Epithelial cell of proximal tubule (primary cell): ENCODE results near the gene IGSF6. TPM values are rescaled to one million over a fixed set of nuclear protein-coding genes. Genes with fewer than 3 reads are reported as not detected.

ENCODE experiments used
- DNase-seq: peaks from one replicate; pipeline ENCODE4 v3.0.0-alpha.2; 2011; ENCODE audit warnings: low read depth
- H3K4me3 ChIP-seq: 2 replicates; pipeline ENCODE4 v1.5.1; 2011; ENCODE audit warnings: low read depth, mild to moderate bottlenecking, low read length
- CTCF ChIP-seq: conservative IDR thresholded peaks from 2 replicates; pipeline ENCODE4 v1.5.1; 2012; ENCODE audit warnings: low read depth, mild to moderate bottlenecking, low read length
- total RNA-seq: library from RNA; depleted of rRNA; stranded (reverse); fragments of >200 nt; gene quantifications from 2 replicates; pipeline ENCODE4 v1.2.3, GENCODE V29; 2015

Gene IGSF6
- total RNA-seq, 1 donor from 2014 or later = not detected

- no peak overlapping the region for H3K4me3 ChIP-seq
- no peak for TF ChIP-seq CTCF
- peak; percentile 80 for DNase-seq
Observed at GRCh38 chr16:21626659-21627277, 25.6 kb downstream of the IGSF6 start.

GRCh38 chr16:21625026-21625425, 27.4 kb downstream of the IGSF6 start:
- no peak for DNase-seq
- no peak for TF ChIP-seq CTCF
- peak overlapping the region; percentile 9 for H3K4me3 ChIP-seq

GRCh38 chr16:21622545-21622944, 29.9 kb downstream of the IGSF6 start:
- no peak overlapping the region for H3K4me3 ChIP-seq
- no peak for DNase-seq
- no peak for TF ChIP-seq CTCF

- no peak overlapping the region for H3K4me3 ChIP-seq
- TF ChIP-seq CTCF = no peak
- no peak for DNase-seq
Observed at GRCh38 chr16:21620592-21620991, 31.8 kb downstream of the IGSF6 start.

- H3K4me3 ChIP-seq = no peak overlapping the region
- TF ChIP-seq CTCF = no peak
- no peak for DNase-seq
Observed at GRCh38 chr16:21619765-21620425, 32.5 kb downstream of the IGSF6 start.

- DNase-seq = no peak
- TF ChIP-seq CTCF = no peak
- no peak overlapping the region for H3K4me3 ChIP-seq
Observed at GRCh38 chr16:21618281-21618680, 34.1 kb downstream of the IGSF6 start.

- no peak overlapping the region for H3K4me3 ChIP-seq
- DNase-seq = no peak
- no peak for TF ChIP-seq CTCF
Observed at GRCh38 chr16:21617607-21618006, 34.8 kb downstream of the IGSF6 start.
